GM23248 (cell line): Measurements from ENCODE around the gene TMEM117. TPM values are rescaled to one million over a fixed set of nuclear protein-coding genes. Genes with fewer than 3 reads are reported as not detected.
"Not testable (repeated sequence)": the region's sequence is repeated elsewhere in the genome, so short reads cannot be mapped to it uniquely, and the experiment has no call there.

Source experiments
- DNase-seq: peaks from one replicate; pipeline ENCODE4 v3.0.0-alpha.2; 2015
- H2AFZ ChIP-seq: fragments of 200-600 bp; sonication (generic); 2 replicates; pipeline ENCODE4 v1.6.1; 2016; ENCODE audit warnings: antibody characterized with exemption
- H3F3A ChIP-seq: fragments of 200-600 bp; sonication (generic); 2 replicates; pipeline ENCODE4 v1.6.1; 2016; ENCODE audit warnings: mild to moderate bottlenecking, antibody characterized with exemption, mixed run types; ENCODE audit not compliant: insufficient read depth
- H3K27ac ChIP-seq: fragments of 200-600 bp; sonication (generic); 2 replicates; pipeline ENCODE4 v1.5.1; 2016; ENCODE audit warnings: mild to moderate bottlenecking
- H3K27me3 ChIP-seq: fragments of 200-600 bp; sonication (generic); replicated peaks from 2 replicates; pipeline ENCODE4 v1.6.1; 2016; ENCODE audit warnings: mild to moderate bottlenecking; ENCODE audit not compliant: insufficient read depth
- H3K36me3 ChIP-seq: fragments of 200-600 bp; sonication (generic); 2 replicates; pipeline ENCODE4 v1.6.1; 2016; ENCODE audit warnings: low read depth, mild to moderate bottlenecking
- H3K4me1 ChIP-seq: fragments of 200-600 bp; sonication (generic); 2 replicates; pipeline ENCODE4 v1.6.1; 2016; ENCODE audit warnings: mild to moderate bottlenecking; ENCODE audit not compliant: insufficient read depth
- H3K4me2 ChIP-seq: fragments of 200-600 bp; sonication (generic); one replicate; pipeline ENCODE4 v1.6.1; 2016; ENCODE audit warnings: mild to moderate bottlenecking; ENCODE audit not compliant: unreplicated experiment
- H3K4me3 ChIP-seq: fragments of 200-600 bp; sonication (generic); 2 replicates; pipeline ENCODE4 v1.5.1; 2016; ENCODE audit warnings: mild to moderate bottlenecking
- H3K79me2 ChIP-seq: fragments of 200-600 bp; sonication (generic); 2 replicates; pipeline ENCODE4 v1.6.1; 2016; ENCODE audit warnings: mild to moderate bottlenecking; ENCODE audit not compliant: insufficient read depth
- H3K9ac ChIP-seq: fragments of 200-600 bp; sonication (generic); 2 replicates; pipeline ENCODE4 v1.6.1; 2016; ENCODE audit warnings: mild to moderate bottlenecking
- H3K9me2 ChIP-seq: fragments of 200-600 bp; sonication (generic); 2 replicates; pipeline ENCODE4 v1.6.1; 2016; ENCODE audit warnings: mixed run types, mild to moderate bottlenecking, moderate library complexity; ENCODE audit not compliant: insufficient read depth
- H3K9me3 ChIP-seq: fragments of 200-600 bp; sonication (generic); one replicate; pipeline ENCODE4 v1.6.1; 2017; ENCODE audit warnings: low read depth
- H4K20me1 ChIP-seq: fragments of 200-600 bp; sonication (generic); 2 replicates; pipeline ENCODE4 v1.6.0; 2016; ENCODE audit not compliant: insufficient read depth
- EZH2 ChIP-seq: fragments of 200-600 bp; sonication (generic); IDR thresholded peaks from 2 replicates; pipeline ENCODE4 v1.6.1; 2018; ENCODE audit warnings: antibody characterized with exemption, mild to moderate bottlenecking; ENCODE audit not compliant: insufficient read depth, poor library complexity, severe bottlenecking
- EZH2phosphoT487 ChIP-seq: fragments of 200-600 bp; sonication (generic); IDR thresholded peaks from 2 replicates; pipeline ENCODE4 v1.6.1; 2018; ENCODE audit warnings: antibody characterized with exemption, moderate library complexity, mild to moderate bottlenecking, low read depth; ENCODE audit not compliant: insufficient read depth
- WGBS, 2 experiments: methylation state at CpG; one replicate each; pipeline ENCODE4 v1.1.6; 2015 to 2017; ENCODE audit warnings: low lambda C conversion rate in 2 of 2, low coverage in 1 of 2; ENCODE audit errors: missing lambda C conversion rate in 2 of 2; 5-methylcytosine and 5-hydroxymethylcytosine counted together
- in situ Hi-C: fragments of 300-500 bp; cut with MboI; formaldehyde crosslinking; loops from 2 replicates; pipeline ENCODE4 v1.15.0; 2020
- polyA plus RNA-seq: library from polyadenylated mRNA; unstranded; fragments of >200 nt; fragmentation: Nextera tagmentation; extraction: Ambion mirVana; gene quantifications from 2 replicates; pipeline ENCODE4 v1.2.1, GENCODE V29; 2016
- total RNA-seq: library from RNA; depleted of rRNA; stranded (reverse); fragments of >200 nt; shearing (Covaris generic); gene quantifications from 2 replicates; pipeline ENCODE4 v1.2.3, GENCODE V29; 2014

TMEM117 gene
- total and polyA plus RNA-seq, 2 experiments from 2014 or later, result 12.1 to 19.1 TPM

DNA sequence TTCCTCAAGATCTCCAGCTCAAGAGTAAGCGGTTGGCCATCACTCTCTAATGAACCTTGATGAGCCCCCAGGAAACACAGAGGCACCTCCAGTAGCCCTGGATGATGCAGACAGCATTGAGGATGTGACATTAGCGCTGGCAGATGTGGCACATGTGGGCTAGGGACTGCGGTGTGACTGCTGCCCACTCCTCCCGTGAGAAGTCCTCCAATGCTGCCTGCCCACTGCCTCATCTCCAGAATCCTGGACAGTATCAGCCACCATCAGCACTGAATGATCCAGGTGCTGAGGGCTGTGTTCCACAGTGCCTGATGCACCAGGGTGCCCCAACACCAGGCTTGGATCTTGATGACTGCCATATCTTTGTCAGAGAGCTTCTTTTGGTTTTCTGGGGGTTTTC lies 412.6 kb downstream of the TMEM117 start:
- Histone ChIP-seq H3K36me3 (no peaks in the 10 kb centered on the region), H3K4me3 (no peak overlapping the region), H3K9me2 (no peaks in the 10 kb centered on the region), H3K9me3 (no peaks in the 10 kb centered on the region), H3K27ac (no peak overlapping the region), H2AFZ (no peak overlapping the region), H3K79me2 (no peaks in the 10 kb centered on the region), H3K9ac (no peak overlapping the region), H3K27me3 (no peaks in the 10 kb centered on the region), H4K20me1 (no peaks in the 10 kb centered on the region), H3K4me2 (no peak overlapping the region), H3F3A (no peaks in the 10 kb centered on the region), H3K4me1 (no peaks in the 10 kb centered on the region)
- no peak for DNase-seq
- 86 to 94% methylated on average over 4 of the region's 4 CpGs for WGBS, 2 experiments
- no peak for TF ChIP-seq EZH2
- no peak for TF ChIP-seq EZH2phosphoT487
- in situ Hi-C loops, result no loop called here

GRCh38 chr12:44250440-44250839 lies 414.6 kb downstream of the TMEM117 start:
- WGBS, 2 experiments, result 59 to 69% methylated on average over 1 of the region's 1 CpG
- H3K4me3 ChIP-seq, H3K9me3 ChIP-seq, DNase-seq, in situ Hi-C loops, H3K27me3 ChIP-seq, H3K27ac ChIP-seq, H3K36me3 ChIP-seq, H3K9me2 ChIP-seq, H3K4me1 ChIP-seq, H3K4me2 ChIP-seq, H3K9ac ChIP-seq, H3K79me2 ChIP-seq, H3F3A ChIP-seq, H4K20me1 ChIP-seq, H2AFZ ChIP-seq: not testable (repeated sequence)

DNA sequence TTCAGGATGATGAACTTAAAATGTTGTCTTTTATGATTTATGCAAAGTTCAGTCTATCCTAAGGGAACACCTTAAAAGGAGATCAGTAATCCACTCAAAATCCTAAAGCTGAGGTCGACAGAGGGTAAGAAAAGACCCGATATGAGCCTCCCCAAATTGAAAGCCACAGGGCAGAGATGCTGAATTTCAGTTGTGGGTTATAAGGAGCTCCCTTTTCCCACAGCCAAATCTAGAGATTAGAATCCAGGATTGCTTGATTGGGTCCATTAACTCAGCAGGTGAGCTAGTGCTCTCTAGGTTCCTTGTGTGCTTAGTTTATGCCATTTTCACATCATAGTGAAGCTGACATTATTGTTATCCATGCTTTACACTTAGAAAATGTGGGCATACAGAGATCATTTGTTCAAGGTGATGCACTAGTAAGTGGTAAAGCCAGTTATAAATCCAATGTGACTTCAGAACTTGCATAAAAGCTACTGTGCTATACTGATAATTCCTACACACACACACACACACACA lies 417.5 kb downstream of the TMEM117 start:
- no peaks in the 10 kb centered on the region for H4K20me1 ChIP-seq
- no peaks in the 10 kb centered on the region for H3K79me2 ChIP-seq
- no peak overlapping the region for H2AFZ ChIP-seq
- in situ Hi-C loops, result no loop called here
- H3K4me2 ChIP-seq, result no peak overlapping the region
- H3K9me3 ChIP-seq, result no peaks in the 10 kb centered on the region
- H3K4me1 ChIP-seq, result no peaks in the 10 kb centered on the region
- no peak overlapping the region for H3K27ac ChIP-seq
- no peaks in the 10 kb centered on the region for H3K9me2 ChIP-seq
- no peak overlapping the region for H3K9ac ChIP-seq
- no peak for DNase-seq
- H3K27me3 ChIP-seq, result no peaks in the 10 kb centered on the region
- WGBS, 2 experiments, result 20 to 28% methylated on average over 2 of the region's 2 CpGs
- no peaks in the 10 kb centered on the region for H3F3A ChIP-seq
- H3K36me3 ChIP-seq, result no peaks in the 10 kb centered on the region
- no peak overlapping the region for H3K4me3 ChIP-seq
- TF ChIP-seq EZH2phosphoT487 (no peak), EZH2 (no peak)

GRCh38 chr12:44258246-44258645 lies 422.4 kb downstream of the TMEM117 start:
- Histone ChIP-seq H3K79me2 (no peaks in the 10 kb centered on the region), H3K36me3 (no peaks in the 10 kb centered on the region), H3K4me2 (no peak overlapping the region), H3K9me3 (no peaks in the 10 kb centered on the region), H2AFZ (no peak overlapping the region), H3K27me3 (no peaks in the 10 kb centered on the region), H3K4me3 (no peak overlapping the region), H3F3A (no peaks in the 10 kb centered on the region), H3K27ac (no peak overlapping the region), H3K9ac (no peak overlapping the region), H3K4me1 (no peaks in the 10 kb centered on the region), H4K20me1 (no peaks in the 10 kb centered on the region), H3K9me2 (no peaks in the 10 kb centered on the region)
- DNase-seq, result no peak
- TF ChIP-seq EZH2 (no peak), EZH2phosphoT487 (no peak)
- 20 to 29% methylated on average over 1 of the region's 1 CpG for WGBS, 2 experiments
- in situ Hi-C loops, result no loop called here

DNA sequence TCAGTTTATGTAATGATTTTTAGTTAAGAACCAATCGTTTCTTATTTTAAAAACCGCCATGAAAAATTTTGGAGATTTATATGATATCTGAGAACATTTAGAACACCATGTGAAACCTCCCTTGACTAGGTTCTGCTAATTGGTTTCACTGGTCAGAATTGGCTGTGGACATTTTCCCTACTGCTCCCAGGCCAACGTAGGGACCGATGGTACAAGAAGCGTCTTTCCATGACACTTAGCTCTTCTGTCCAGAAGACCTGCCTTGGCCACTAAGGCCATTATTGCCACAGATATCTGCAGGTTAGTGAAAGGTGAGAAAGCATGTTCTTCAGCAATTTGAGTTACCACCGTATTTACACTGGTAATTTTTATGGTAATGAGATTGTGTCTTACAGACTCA lies 424.0 kb downstream of the TMEM117 start:
- H3K9me3 ChIP-seq, result no peaks in the 10 kb centered on the region
- TF ChIP-seq EZH2phosphoT487, result no peak
- TF ChIP-seq EZH2, result no peak
- H2AFZ ChIP-seq, result no peak overlapping the region
- no peak overlapping the region for H3K27ac ChIP-seq
- DNase-seq, result no peak
- no peaks in the 10 kb centered on the region for H3K9me2 ChIP-seq
- no peaks in the 10 kb centered on the region for H3K36me3 ChIP-seq
- no peaks in the 10 kb centered on the region for H3K27me3 ChIP-seq
- H3K9ac ChIP-seq, result no peak overlapping the region
- no peaks in the 10 kb centered on the region for H3K79me2 ChIP-seq
- no peak overlapping the region for H3K4me2 ChIP-seq
- H3K4me1 ChIP-seq, result no peaks in the 10 kb centered on the region
- H3K4me3 ChIP-seq, result no peak overlapping the region
- 88 to 95% methylated on average over 6 of the region's 6 CpGs for WGBS, 2 experiments
- no peaks in the 10 kb centered on the region for H3F3A ChIP-seq
- in situ Hi-C loops, result no loop called here
- no peaks in the 10 kb centered on the region for H4K20me1 ChIP-seq
